Mammary epithelial cell (primary cell): ENCODE results near the gene DDX1.

Source experiments
- CTCF ChIP-seq, 2 donors: IDR thresholded peaks in 1 of 2; conservative IDR thresholded peaks in 1 of 2; 2 replicates each; pipeline ENCODE4 v1.5.1; 2011 to 2012; ENCODE audit warnings: inconsistent platforms in 2 of 2, low read length in 2 of 2, mild to moderate bottlenecking in 2 of 2, control low read depth in 1 of 2, low read depth in 1 of 2; ENCODE audit not compliant: insufficient read depth in 1 of 2; ENCODE audit errors: extremely low read depth in 1 of 2
- EZH2 ChIP-seq: IDR thresholded peaks from 2 replicates; pipeline ENCODE4 v1.6.1; 2012; ENCODE audit warnings: low read length, inconsistent platforms, borderline replicate concordance

GRCh38 chr2:15601681-15602080, 10.0 kb downstream of the DDX1 start:
- no peak for TF ChIP-seq CTCF (conservative IDR thresholded peaks at IDR 0.05 in 1 of 2, IDR thresholded peaks at IDR 0.05 in 1 of 2; ENCODE audit: extremely low read depth in 1 of 2, insufficient read depth in 1 of 2, low read depth in 1 of 2, low read length in 2 of 2)
- TF ChIP-seq EZH2, result no peak
